K562 (cell line): ENCODE results near the gene FCHO2. TPM values are rescaled to one million over a fixed set of nuclear protein-coding genes. Genes with fewer than 3 reads are reported as not detected.

Source experiments
- ATAC-seq: fragments of 200-7000 bp; cut with Tn5 transposase; 3 replicates; pipeline ENCODE4 v1.9.1; 2020; ENCODE audit warnings: moderate library complexity
- BruUV-seq: library from RNA; stranded (reverse); fragments of 400-500 nt; replicated peaks from 2 replicates; lab custom pipeline; 2021; lab: Mats Ljungman, UMichigan
- CTCF ChIA-PET: fragments of 300-600 bp; formaldehyde crosslinking; extraction: SDS; loops from one replicate; lab custom pipeline; 2021; ENCODE audit warnings: low intra/inter-chr PET ratio; lab: Yijun Ruan, JAX
- POLR2A ChIA-PET: fragments of 300-600, 350-650 bp; sonication (Branson Sonifier 250); formaldehyde crosslinking; extraction: SDS; loops from one replicate; lab custom pipeline; 2021; ENCODE audit warnings: antibody characterized with exemption, inconsistent platforms; lab: Yijun Ruan, JAX
- DNase-seq, 4 experiments: peaks; one replicate each; pipeline versions ENCODE4 v3.0.0 to v3.0.0-alpha.2; 2011 to 2018; ENCODE audit warnings: low spot score in 3 of 4, mixed read lengths in 3 of 4; ENCODE audit errors: extremely low read depth in 1 of 4
- FAIRE-seq: peaks from 2 replicates; lab custom pipeline; 2011; peaks lifted over from hg19 to GRCh38; lab: Jason Lieb, UNC
- H2AFZ ChIP-seq: 2 replicates; pipeline ENCODE4 v1.6.0; 2011; ENCODE audit warnings: low read depth, low read length, control low read depth, inconsistent platforms
- H3K27ac ChIP-seq: fragments of 200-600 bp; 3 replicates; pipeline ENCODE4 v1.8.0; 2011; ENCODE audit warnings: low read depth, mild to moderate bottlenecking, control low read depth, inconsistent platforms, low read length, moderate library complexity, mixed read lengths; ENCODE audit errors: extremely low read depth
- H3K27me3 ChIP-seq, 2 experiments: fragments of 300-600 bp in 1 of 2; 2 replicates in 1 of 2; 3 replicates in 1 of 2; pipeline versions ENCODE4 v1.6.0 to v1.8.0; 2011; ENCODE audit warnings: inconsistent platforms in 2 of 2, low read length in 2 of 2, mild to moderate bottlenecking in 1 of 2, mixed read lengths in 1 of 2, moderate library complexity in 1 of 2; ENCODE audit not compliant: control insufficient read depth in 2 of 2, insufficient read depth in 2 of 2
- H3K36me3 ChIP-seq: fragments of 300-600 bp; 3 replicates; pipeline ENCODE4 v1.8.0; 2011; ENCODE audit warnings: mild to moderate bottlenecking, low read length, inconsistent platforms; ENCODE audit not compliant: control insufficient read depth, insufficient read depth
- H3K4me1 ChIP-seq, 2 experiments: fragments of 200-600 bp in 1 of 2; replicated peaks in 1 of 2; 2 replicates in 1 of 2; 3 replicates in 1 of 2; pipeline versions ENCODE4 v1.5.1 to v1.8.0; 2011; ENCODE audit warnings: inconsistent platforms in 2 of 2, low read length in 2 of 2, mild to moderate bottlenecking in 1 of 2, mixed read lengths in 1 of 2, moderate library complexity in 1 of 2; ENCODE audit not compliant: control insufficient read depth in 2 of 2, insufficient read depth in 2 of 2
- H3K4me2 ChIP-seq: 2 replicates; pipeline ENCODE4 v1.6.1; 2011; ENCODE audit warnings: low read length, control low read depth, inconsistent platforms, mixed read lengths; ENCODE audit not compliant: insufficient read depth
- H3K4me3 ChIP-seq: fragments of 200-600 bp; sonication (generic), shearing (Covaris generic); 2 replicates; pipeline ENCODE4 v1.5.1; 2016; ENCODE audit warnings: control low read depth, inconsistent platforms
- H3K79me2 ChIP-seq: fragments of 200-600 bp; 3 replicates; pipeline ENCODE4 v1.8.0; 2011; ENCODE audit warnings: low read length, inconsistent platforms; ENCODE audit not compliant: control insufficient read depth, insufficient read depth
- H3K9ac ChIP-seq, 2 experiments: 2 replicates each; pipeline versions ENCODE4 v1.6.0 to v1.6.1; 2011; ENCODE audit warnings: low read depth in 2 of 2, low read length in 2 of 2, control low read depth in 1 of 2, inconsistent platforms in 1 of 2, mild to moderate bottlenecking in 1 of 2, mixed read lengths in 1 of 2; ENCODE audit not compliant: insufficient read depth in 1 of 2
- H3K9me1 ChIP-seq: one replicate; pipeline ENCODE4 v1.6.0; 2011; ENCODE audit warnings: inconsistent platforms, mild to moderate bottlenecking, low read length, moderate library complexity; ENCODE audit not compliant: control insufficient read depth, insufficient read depth
- H3K9me3 ChIP-seq: replicated peaks from 2 replicates; pipeline ENCODE4 v1.5.1; 2011; ENCODE audit warnings: low read depth, low read length, inconsistent platforms; ENCODE audit not compliant: control insufficient read depth, insufficient read depth
- H4K20me1 ChIP-seq: replicated peaks from 2 replicates; pipeline ENCODE4 v1.6.1; 2011; ENCODE audit warnings: low read length, inconsistent platforms, mixed read lengths; ENCODE audit not compliant: control insufficient read depth, insufficient read depth
- C11orf30 ChIP-seq: fragments of 450-650 bp; IDR thresholded peaks from 2 replicates; pipeline ENCODE4 v1.6.1; 2016; ENCODE audit warnings: low read depth, mild to moderate bottlenecking
- FOSL1 ChIP-seq: fragments of 200-800 bp; sonication (Bioruptor generic); conservative IDR thresholded peaks from 2 replicates; pipeline ENCODE4 v1.6.1; 2016; ENCODE audit warnings: missing genetic modification characterization, missing compliant biosample characterization
- MXI1 ChIP-seq: IDR thresholded peaks from 2 replicates; pipeline ENCODE4 v1.6.1; 2011; ENCODE audit warnings: low read depth, mild to moderate bottlenecking, improper control_type of control experiment, low read length
- PRPF4 ChIP-seq: fragments of 200-400 bp; formaldehyde crosslinking; IDR thresholded peaks from one replicate; pipeline ENCODE4 v1.6.1; 2017; ENCODE audit warnings: low read length, low read depth, mild to moderate bottlenecking; ENCODE audit not compliant: insufficient read depth, poor library complexity, severe bottlenecking
- TCF3 ChIP-seq: sonication (generic); formaldehyde crosslinking; IDR thresholded peaks from 2 replicates; pipeline ENCODE4 v1.4.0; 2020; ENCODE audit warnings: mild to moderate bottlenecking, missing genetic modification reagents
- ZNF583 ChIP-seq: fragments of 250-450 bp; sonication (Bioruptor Pico); IDR thresholded peaks from 2 replicates; pipeline ENCODE4 v1.4.0; 2020
- ZNF77 ChIP-seq: fragments of 250-450 bp; sonication (Bioruptor Pico); IDR thresholded peaks from 2 replicates; pipeline ENCODE4 v1.5.0; 2020
- WGBS: fragments of 100-300 bp; shearing (Covaris generic); methylation state at CpG from one replicate; pipeline ENCODE4 v1.1.6; 2016; ENCODE audit warnings: low coverage, mixed read lengths; ENCODE audit not compliant: insufficient coverage; ENCODE audit errors: missing lambda C conversion rate; 5-methylcytosine and 5-hydroxymethylcytosine counted together
- in situ Hi-C: fragments of 300-500 bp; cut with MboI; formaldehyde crosslinking; loops from 4 replicates; pipeline ENCODE4 v1.15.0; 2018; ENCODE audit warnings: inconsistent platforms, mixed read lengths
- intact Hi-C: fragments of 100-400 bp; cut with micrococcal nuclease; formaldehyde crosslinking; loops from 2 replicates; pipeline ENCODE4 v1.14.2; 2022
- polyA plus RNA-seq, 8 experiments: library from polyadenylated mRNA; depleted of rRNA in 4 of 8; stranded (reverse) in 5 of 8; unstranded in 3 of 8; fragments of >200 nt; fragmentation: Nextera tagmentation in 2 of 8; fragmentation: Illumina TruSeq in 1 of 8; extraction: Ambion mirVana in 2 of 8; extraction: Trizol in 1 of 8; gene quantifications; 2 replicates each; pipeline versions ENCODE4 v1.2.1 to v1.2.3, GENCODE V29; 2011 to 2014; ENCODE audit warnings: inconsistent platforms in 1 of 8, missing spikeins in 1 of 8
- total RNA-seq, 7 experiments: library from RNA; depleted of rRNA in 6 of 7; stranded (reverse); fragments of >200 nt in 6 of 7; fragmentation: Illumina TruSeq in 2 of 7; extraction: Trizol in 2 of 7; gene quantifications; 2 replicates each; pipeline versions ENCODE4 v1.2.1 to v1.2.3, GENCODE V29; 2011 to 2021; ENCODE audit warnings: low replicate concordance in 1 of 7
- TF ChIP-seq, protein P1 (sequence below): fragments of 250-450 bp; sonication (Bioruptor Pico); IDR thresholded peaks from 2 replicates; pipeline ENCODE4 v1.5.0; 2021; ENCODE audit warnings: mild to moderate bottlenecking, borderline replicate concordance
- TF ChIP-seq, protein P2 (sequence below), 2 experiments: fragments of 450-650 bp in 1 of 2; sonication (generic) in 1 of 2; formaldehyde crosslinking in 1 of 2; IDR thresholded peaks in 1 of 2; conservative IDR thresholded peaks in 1 of 2; 2 replicates each; pipeline versions ENCODE4 v1.6.1 to v1.8.1; 2016 to 2023; ENCODE audit warnings: mild to moderate bottlenecking in 2 of 2, moderate library complexity in 2 of 2, inconsistent platforms in 1 of 2, missing genetic modification reagents in 1 of 2

The FCHO2 gene
- total and polyA plus RNA-seq, 9 of the 15 experiments (the other 6 are each of a cell fraction or from before 2014, with no cell fraction given), result 4.4 to 13.4 (median 8.3) TPM

DNA sequence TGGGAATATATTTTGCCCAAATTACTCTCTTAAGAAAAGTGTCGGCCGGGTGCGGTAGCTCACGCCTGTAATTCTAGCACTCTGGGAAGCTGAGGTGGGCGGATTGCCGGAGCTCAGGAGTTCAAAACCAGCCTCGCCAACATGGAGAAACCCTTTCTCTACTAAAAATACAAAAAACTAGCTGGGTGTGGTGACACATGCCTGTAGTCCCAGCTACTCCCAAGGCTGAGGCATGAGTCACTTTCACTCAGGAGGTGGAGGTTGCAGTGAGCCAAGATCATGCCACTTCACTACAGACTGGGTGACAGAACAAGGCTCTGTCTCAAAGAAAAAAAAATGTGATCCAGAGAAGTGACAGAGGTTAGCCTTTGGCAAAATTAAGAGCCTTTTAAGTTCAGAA is 138.1 kb downstream of the FCHO2 start:
- H3K79me2 ChIP-seq, result no peaks in the 10 kb centered on the region
- ChIA-PET CTCF (no interaction called here), POLR2A (interaction anchor here (0.6 to 1.6 kb wide), 4 partner anchors 9 to 61 kb away, joined by 3 read pairs; no protein-coding TSS in a partner anchor)
- H4K20me1 ChIP-seq, result no peaks in the 10 kb centered on the region
- intact Hi-C loops, result no loop called here
- no peak overlapping the region for H2AFZ ChIP-seq
- WGBS, result 73% methylated on average over 7 of the region's 7 CpGs
- H3K9me1 ChIP-seq, result no peaks in the 10 kb centered on the region
- no TSS peak for BruUV-seq
- H3K36me3 ChIP-seq, result no peaks in the 10 kb centered on the region
- no peaks in the 10 kb centered on the region for H3K9me3 ChIP-seq
- DNase-seq (peak in 1 of 4 experiments; percentile 27), FAIRE-seq (no peak)
- H3K27me3 ChIP-seq, result no peaks in the 10 kb centered on the region
- no peak overlapping the region for H3K9ac ChIP-seq
- H3K4me1 ChIP-seq, result peaks cover 0 to 4% of the 10 kb centered on the region in 2 experiments; a peak in 2 of 5 replicates
- no peak for TF ChIP-seq ZNF583 (CRISPR knock-in tag)
- TF ChIP-seq, protein P1, sequence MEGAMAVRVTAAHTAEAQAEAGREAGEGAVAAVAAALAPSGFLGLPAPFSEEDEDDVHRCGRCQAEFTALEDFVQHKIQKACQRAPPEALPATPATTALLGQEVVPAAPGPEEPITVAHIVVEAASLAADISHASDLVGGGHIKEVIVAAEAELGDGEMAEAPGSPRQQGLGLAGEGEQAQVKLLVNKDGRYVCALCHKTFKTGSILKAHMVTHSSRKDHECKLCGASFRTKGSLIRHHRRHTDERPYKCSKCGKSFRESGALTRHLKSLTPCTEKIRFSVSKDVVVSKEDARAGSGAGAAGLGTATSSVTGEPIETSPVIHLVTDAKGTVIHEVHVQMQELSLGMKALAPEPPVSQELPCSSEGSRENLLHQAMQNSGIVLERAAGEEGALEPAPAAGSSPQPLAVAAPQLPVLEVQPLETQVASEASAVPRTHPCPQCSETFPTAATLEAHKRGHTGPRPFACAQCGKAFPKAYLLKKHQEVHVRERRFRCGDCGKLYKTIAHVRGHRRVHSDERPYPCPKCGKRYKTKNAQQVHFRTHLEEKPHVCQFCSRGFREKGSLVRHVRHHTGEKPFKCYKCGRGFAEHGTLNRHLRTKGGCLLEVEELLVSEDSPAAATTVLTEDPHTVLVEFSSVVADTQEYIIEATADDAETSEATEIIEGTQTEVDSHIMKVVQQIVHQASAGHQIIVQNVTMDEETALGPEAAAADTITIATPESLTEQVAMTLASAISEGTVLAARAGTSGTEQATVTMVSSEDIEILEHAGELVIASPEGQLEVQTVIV, result no peak
- TF ChIP-seq TCF3 (CRISPR knock-in tag), result no peak
- TF ChIP-seq, protein P2, sequence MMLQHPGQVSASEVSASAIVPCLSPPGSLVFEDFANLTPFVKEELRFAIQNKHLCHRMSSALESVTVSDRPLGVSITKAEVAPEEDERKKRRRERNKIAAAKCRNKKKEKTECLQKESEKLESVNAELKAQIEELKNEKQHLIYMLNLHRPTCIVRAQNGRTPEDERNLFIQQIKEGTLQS (IDR thresholded peaks at IDR 0.05), result peak; percentile 59
- TF ChIP-seq, protein P2 (CRISPR knock-in tag; conservative IDR thresholded peaks at IDR 0.05), result no peak
- no peak for TF ChIP-seq ZNF77 (CRISPR knock-in tag)
- no peak for TF ChIP-seq MXI1
- TF ChIP-seq PRPF4, result no peak
- no peak for TF ChIP-seq C11orf30
- TF ChIP-seq FOSL1, result peak; percentile 83
- TF ChIP-seq, all 486 proteins: peak for 2
- no peak overlapping the region for H3K4me3 ChIP-seq
- in situ Hi-C loops, result no loop called here
- peak; percentile 62 for ATAC-seq
- H3K27ac ChIP-seq, result no peak overlapping the region
- no peak overlapping the region for H3K4me2 ChIP-seq
